HEK293 (cell line): Measurements from ENCODE around the gene CDC73.

ENCODE experiments used
- CTCF ChIP-seq: fragments of 450-650 bp; formaldehyde crosslinking; IDR thresholded peaks from 2 replicates; pipeline ENCODE4 v1.5.1; 2016; ENCODE audit warnings: missing biosample characterization, missing genetic modification characterization
- HOXA7 ChIP-seq: sonication (generic); formaldehyde crosslinking; IDR thresholded peaks from 2 replicates; pipeline ENCODE4 v1.8.1; 2022; ENCODE audit warnings: missing genetic modification reagents, borderline replicate concordance
- TCF7L2 ChIP-seq: IDR thresholded peaks from 2 replicates; pipeline ENCODE4 v1.6.1; 2011; ENCODE audit warnings: low read depth, mild to moderate bottlenecking, inconsistent platforms, low read length, moderate library complexity, borderline replicate concordance
- ZBTB20 ChIP-seq: fragments of 450-650 bp; formaldehyde crosslinking; IDR thresholded peaks from 2 replicates; pipeline ENCODE4 v1.5.1; 2016; ENCODE audit warnings: missing biosample characterization, missing genetic modification characterization
- ZFP3 ChIP-seq: fragments of 450-650 bp; formaldehyde crosslinking; IDR thresholded peaks from 2 replicates; pipeline ENCODE4 v1.5.1; 2016; ENCODE audit warnings: low read depth, missing biosample characterization, missing genetic modification characterization
- ZNF132 ChIP-seq: fragments of 450-650 bp; formaldehyde crosslinking; IDR thresholded peaks from 2 replicates; pipeline ENCODE4 v1.5.1; 2017; ENCODE audit warnings: missing biosample characterization, missing genetic modification characterization, borderline replicate concordance
- ZNF324 ChIP-seq: fragments of 450-650 bp; formaldehyde crosslinking; IDR thresholded peaks from 2 replicates; pipeline ENCODE4 v1.5.1; 2016; ENCODE audit warnings: missing biosample characterization, missing genetic modification characterization

DNA sequence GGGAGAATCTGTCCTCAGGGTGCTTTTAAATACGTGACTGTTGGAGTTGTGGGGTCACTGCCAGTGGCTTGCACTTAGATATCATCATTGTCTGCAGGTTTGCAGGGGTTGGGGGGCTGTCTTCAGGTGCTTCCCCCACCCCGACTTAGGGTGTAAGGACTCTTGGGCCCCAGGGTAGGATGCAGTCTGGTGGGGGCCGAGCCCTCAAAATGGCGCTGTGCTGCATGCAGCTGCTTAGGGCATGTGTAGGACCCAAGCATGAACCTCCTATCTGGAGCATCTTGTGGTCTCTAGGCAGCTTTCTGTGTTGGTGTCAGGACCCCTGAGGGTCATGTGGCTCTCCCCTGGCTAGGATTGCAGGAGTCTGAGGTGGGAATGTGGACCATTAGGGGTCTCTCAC lies 120.2 kb downstream of the CDC73 start:
- TF ChIP-seq TCF7L2 (no peak), ZNF324 (no peak), ZNF132 (tag by site-specific recombination) (no peak), ZFP3 (tag by site-specific recombination) (no peak), CTCF (tag by site-specific recombination) (no peak), HOXA7 (no peak), ZBTB20 (tag by site-specific recombination) (no peak)
